ENCODE results near the gene RNF25. TPM values are rescaled to one million over a fixed set of nuclear protein-coding genes. Genes with fewer than 3 reads are reported as not detected.

RNF25 gene
- total RNA-seq, 4 donors from 2014 or later = 15.8 to 26.1 (median 19.9) TPM

GRCh38 chr2:218635719-218636118 lies 36.1 kb downstream of the RNF25 start:
- no peaks in the 10 kb centered on the region for H3K4me1 ChIP-seq
- peaks cover 43 to 51% of the 10 kb centered on the region in 2 donors for H3K36me3 ChIP-seq
- H3K4me3 ChIP-seq (replicated peaks in 1 of 3) = no peak overlapping the region
- no peak overlapping the region for H3K27ac ChIP-seq
- WGBS, 2 donors = 91 to 98% methylated on average over 5 of the region's 5 CpGs
- DNase-seq = no peak
- no peaks in the 10 kb centered on the region for H3K9me3 ChIP-seq
- H3K27me3 ChIP-seq = no peaks in the 10 kb centered on the region
- TF ChIP-seq CTCF (IDR thresholded peaks at IDR 0.05) (no peak), POLR2A (IDR thresholded peaks at IDR 0.05) (no peak)
- intact Hi-C loops (cut with DNase I) = no loop called here

DNA sequence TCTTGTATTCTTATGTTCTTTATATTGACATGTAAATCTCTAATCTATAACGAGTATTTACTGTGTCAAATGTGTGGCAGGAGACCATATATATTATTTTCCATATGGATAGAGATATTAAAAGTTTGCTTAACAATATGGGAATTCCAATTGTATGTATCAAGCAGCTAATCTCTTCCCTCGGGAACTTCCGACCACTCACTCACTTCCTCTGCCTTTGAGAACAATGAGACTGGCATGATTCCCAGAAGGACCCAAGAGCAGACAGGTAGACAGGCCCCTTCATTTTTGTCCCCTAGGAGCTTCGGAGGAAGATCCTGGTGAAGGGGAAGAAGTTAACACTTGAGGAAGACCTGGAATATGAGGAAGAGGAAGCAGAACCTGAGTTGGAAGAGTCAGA lies 40.0 kb downstream of the RNF25 start:
- H3K9me3 ChIP-seq = no peaks in the 10 kb centered on the region
- no peak overlapping the region for H3K4me3 ChIP-seq (replicated peaks in 1 of 3)
- no peak overlapping the region for H3K27ac ChIP-seq
- no peaks in the 10 kb centered on the region for H3K27me3 ChIP-seq
- intact Hi-C loops (cut with DNase I) = no loop called here
- TF ChIP-seq POLR2A (IDR thresholded peaks at IDR 0.05) (no peak), CTCF (IDR thresholded peaks at IDR 0.05) (no peak)
- H3K36me3 ChIP-seq = peaks cover 8 to 19% of the 10 kb centered on the region in 2 donors
- H3K4me1 ChIP-seq = no peaks in the 10 kb centered on the region
- WGBS, 2 donors = 53 to 64% methylated on average over 4 of the region's 4 CpGs
- no peak for DNase-seq

GRCh38 chr2:218627939-218628338 lies 43.9 kb downstream of the RNF25 start:
- Histone ChIP-seq H3K27ac (no peak overlapping the region), H3K9me3 (no peaks in the 10 kb centered on the region), H3K4me1 (peaks cover 3 to 6% of the 10 kb centered on the region in 2 donors), H3K36me3 (no peaks in the 10 kb centered on the region), H3K27me3 (no peaks in the 10 kb centered on the region), H3K4me3 (replicated peaks in 1 of 3) (no peak overlapping the region)
- WGBS, 2 donors = 95 to 96% methylated on average over 4 of the region's 4 CpGs
- intact Hi-C loops (cut with DNase I) = no loop called here
- DNase-seq = no peak
- TF ChIP-seq CTCF (IDR thresholded peaks at IDR 0.05) (no peak), POLR2A (IDR thresholded peaks at IDR 0.05) (no peak)

DNA sequence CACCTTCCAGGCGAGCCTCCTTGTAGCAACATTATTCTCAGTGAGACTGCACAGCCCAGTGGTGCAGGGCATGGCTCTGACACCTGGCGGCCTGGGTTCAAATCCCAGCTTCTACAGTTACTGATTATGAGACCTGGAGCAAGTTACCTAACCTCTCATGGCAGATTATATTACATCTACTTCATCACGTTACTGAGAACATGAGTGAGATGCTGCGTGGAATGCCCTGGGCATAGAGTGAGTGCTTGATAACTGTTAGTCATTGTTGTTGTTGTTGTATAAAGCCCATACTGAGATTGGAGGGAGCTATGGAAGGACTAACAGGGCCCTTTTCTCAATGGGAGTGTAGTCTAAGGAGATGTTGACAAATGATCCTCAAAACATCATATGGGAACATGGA lies 45.4 kb downstream of the RNF25 start:
- intact Hi-C loops (cut with DNase I) = no loop called here
- Histone ChIP-seq H3K36me3 (no peaks in the 10 kb centered on the region), H3K4me3 (replicated peaks in 1 of 3) (no peak overlapping the region), H3K4me1 (peaks cover 9 to 12% of the 10 kb centered on the region in 2 donors), H3K27me3 (no peaks in the 10 kb centered on the region), H3K9me3 (no peaks in the 10 kb centered on the region), H3K27ac (no peak overlapping the region)
- WGBS, 2 donors = 89 to 91% methylated on average over 3 to 4 of the region's 4 CpGs
- no peak for DNase-seq
- no peak for TF ChIP-seq CTCF (IDR thresholded peaks at IDR 0.05)
- TF ChIP-seq POLR2A (IDR thresholded peaks at IDR 0.05) = no peak

GRCh38 chr2:218623366-218623705 lies 48.5 kb downstream of the RNF25 start:
- Histone ChIP-seq H3K4me1 (peaks cover 9 to 12% of the 10 kb centered on the region in 2 donors), H3K9me3 (no peaks in the 10 kb centered on the region), H3K36me3 (no peaks in the 10 kb centered on the region), H3K27ac (peak overlapping the region in 2 of 3 donors; percentile 15 to 38), H3K4me3 (replicated peaks in 1 of 3) (no peak overlapping the region), H3K27me3 (no peaks in the 10 kb centered on the region)
- intact Hi-C loops (cut with DNase I) = no loop called here
- no peak for DNase-seq
- no peak for TF ChIP-seq CTCF (IDR thresholded peaks at IDR 0.05)
- 28 to 36% methylated on average over 3 of the region's 3 CpGs for WGBS, 2 donors
